ENCODE data around the gene TTC9C. TPM values are rescaled to one million over a fixed set of nuclear protein-coding genes. Genes with fewer than 3 reads are reported as not detected.

The TTC9C gene
- total and polyA plus RNA-seq, 2 of the 8 experiments (the other 6 are each of a cell fraction or from before 2014, with no cell fraction given), result 25.4 to 34.1 TPM

GRCh38 chr11:62709247-62710000 lies 18.9 kb upstream of the TTC9C start (continued):
- TF ChIP-seq KDM1A (IDR thresholded peaks at IDR 0.05; ENCODE audit: borderline replicate concordance, low read length) (no peak), CHD1 (IDR thresholded peaks at IDR 0.05; ENCODE audit: low read depth, low read length) (peak; percentile 65), TAF7 (optimal IDR thresholded peaks at IDR 0.05; ENCODE audit: borderline replicate concordance, low read depth, low read length) (peak; percentile 87), POU5F1 (IDR thresholded peaks at IDR 0.05; ENCODE audit: low read depth, low read length) (no peak), CHD2 (IDR thresholded peaks at IDR 0.05; ENCODE audit: low read length) (peak; percentile 49; the same call in 1 of the 2 replicates), RFX5 (IDR thresholded peaks at IDR 0.05; ENCODE audit: borderline replicate concordance, low read depth, low read length) (no peak), CEBPB (IDR thresholded peaks at IDR 0.05; ENCODE audit: low read depth, low read length) (no peak), EGR1 (IDR thresholded peaks at IDR 0.05; ENCODE audit: borderline replicate concordance, low read depth, low read length) (peak; percentile 44), POLR2AphosphoS5 (IDR thresholded peaks at IDR 0.05; ENCODE audit: low read depth, low read length) (peak; percentile 89), HDAC6 (IDR thresholded peaks at IDR 0.05; ENCODE audit: low read depth, low read length) (no peak), CTCF (IDR thresholded peaks at IDR 0.05; ENCODE audit: control extremely low read depth in 1 of 3, insufficient read depth in 1 of 3, low read depth in 1 of 3, low read length in 3 of 3) (peak in 1 of 3 experiments; percentile 1; a peak in 1 of 4 replicates), BACH1 (IDR thresholded peaks at IDR 0.05; ENCODE audit: low read length) (no peak), CREB1 (IDR thresholded peaks at IDR 0.05) (peak; percentile 79), RBBP5 (IDR thresholded peaks at IDR 0.05; ENCODE audit: borderline replicate concordance, low read depth, low read length) (0 out of 2 replicates have a peak, but pooled peaks have one; percentile 63), ATF2 (IDR thresholded peaks at IDR 0.05; ENCODE audit: low read length) (peak; percentile 66; the same call in 1 of the 2 replicates), RAD21 (IDR thresholded peaks at IDR 0.05 in 1 of 2, conservative IDR thresholded peaks at IDR 0.05 in 1 of 2; ENCODE audit: low read depth in 2 of 2, low read length in 2 of 2) (peak in 1 of 2 experiments; percentile 1; a peak in 1 of 4 replicates), RXRA (IDR thresholded peaks at IDR 0.05; ENCODE audit: insufficient read depth, low read depth, low read length) (no peak), RNF2 (IDR thresholded peaks at IDR 0.05; ENCODE audit: borderline replicate concordance, low read depth, low read length, missing control alignments, poor library complexity, severe bottlenecking) (no peak), MAFK (IDR thresholded peaks at IDR 0.05; ENCODE audit: low read depth, low read length) (no peak)

Measured in H1 (cell line).